Epithelial cell of proximal tubule (primary cell): ENCODE results near the gene BIRC2. TPM values are rescaled to one million over a fixed set of nuclear protein-coding genes. Genes with fewer than 3 reads are reported as not detected.

Experiments used
- DNase-seq: peaks from one replicate; pipeline ENCODE4 v3.0.0-alpha.2; 2011; ENCODE audit warnings: low read depth
- H3K4me3 ChIP-seq: 2 replicates; pipeline ENCODE4 v1.5.1; 2011; ENCODE audit warnings: low read depth, mild to moderate bottlenecking, low read length
- CTCF ChIP-seq: conservative IDR thresholded peaks from 2 replicates; pipeline ENCODE4 v1.5.1; 2012; ENCODE audit warnings: low read depth, mild to moderate bottlenecking, low read length
- total RNA-seq: library from RNA; depleted of rRNA; stranded (reverse); fragments of >200 nt; gene quantifications from 2 replicates; pipeline ENCODE4 v1.2.3, GENCODE V29; 2015

BIRC2 gene
- total RNA-seq, 1 donor from 2014 or later: 85.3 TPM

GRCh38 chr11:102390667-102391465 lies 43.9 kb downstream of the BIRC2 start:
- no peak overlapping the region for H3K4me3 ChIP-seq
- TF ChIP-seq CTCF: peak; percentile 96
- DNase-seq: peak; percentile 18

GRCh38 chr11:102391549-102392237 lies 44.7 kb downstream of the BIRC2 start:
- TF ChIP-seq CTCF: no peak
- DNase-seq: no peak
- no peak overlapping the region for H3K4me3 ChIP-seq

GRCh38 chr11:102393272-102393730 lies 46.3 kb downstream of the BIRC2 start:
- DNase-seq: no peak
- no peak for TF ChIP-seq CTCF
- H3K4me3 ChIP-seq: no peak overlapping the region

GRCh38 chr11:102395720-102396393 lies 48.8 kb downstream of the BIRC2 start:
- H3K4me3 ChIP-seq: no peak overlapping the region
- DNase-seq: no peak
- no peak for TF ChIP-seq CTCF

DNA sequence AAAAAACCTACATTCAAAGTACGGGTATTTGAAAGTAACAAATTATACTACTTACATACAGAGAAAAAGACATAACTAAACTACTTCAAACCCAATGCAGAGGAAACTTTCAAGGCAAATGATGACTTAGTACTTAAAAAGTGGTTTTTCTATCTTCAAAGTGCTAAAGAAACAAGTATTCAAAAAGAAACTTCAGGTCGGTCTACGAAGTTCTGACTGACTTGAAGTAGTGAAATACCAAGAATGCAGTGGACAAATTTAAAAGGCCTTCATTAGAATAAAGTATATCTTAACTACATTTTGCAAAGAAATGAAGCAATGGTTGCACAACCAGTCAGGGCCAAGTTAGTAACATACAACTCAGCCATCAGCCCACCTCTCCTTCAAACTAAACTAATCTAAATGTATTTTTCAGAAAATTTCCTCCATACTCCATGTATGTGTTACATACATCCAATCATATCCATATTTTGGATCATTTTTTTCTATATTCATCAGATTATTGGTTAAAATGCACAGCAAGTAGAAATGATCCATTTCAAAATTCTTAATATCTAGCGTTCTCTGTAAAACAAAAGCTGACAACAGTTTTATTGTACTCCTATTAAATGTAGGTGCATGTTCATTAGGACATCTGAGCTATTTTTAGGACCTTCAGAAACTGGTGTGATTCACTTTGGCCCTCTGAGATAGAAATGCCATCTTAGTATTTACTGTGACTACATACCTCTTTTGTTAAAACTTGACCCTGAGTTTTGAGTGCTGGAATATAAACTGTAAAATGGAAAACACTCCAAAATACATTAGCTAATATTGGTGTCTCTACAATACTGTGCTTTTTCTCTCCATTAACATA lies 49.9 kb downstream of the BIRC2 start:
- DNase-seq: no peak

More for the DNA sequence above, 49.9 kb downstream of the BIRC2 start:
- TF ChIP-seq CTCF: no peak
- H3K4me3 ChIP-seq: no peak overlapping the region
